ENCODE data around the gene QSOX2.

Gene QSOX2

GRCh38 chr9:136287960-136288753, 42.5 kb upstream of the QSOX2 start:
- Histone ChIP-seq H3K9me2 (replicated peaks; ENCODE audit: insufficient read depth, low read length) (no peaks in the 10 kb centered on the region), H2AFZ (ENCODE audit: low read length) (no peak overlapping the region), H3K27ac (ENCODE audit: low read length) (no peak overlapping the region), H3K79me2 (ENCODE audit: low read length) (no peaks in the 10 kb centered on the region), H3K9ac (ENCODE audit: low read length) (no peak overlapping the region), H3K4me1 (ENCODE audit: low read length) (0 out of 2 replicates have a peak, but pooled peaks cover 3% of the 10 kb centered on the region), H4K20me1 (ENCODE audit: insufficient read depth, low read length) (no peaks in the 10 kb centered on the region), H3K9me3 (replicated peaks; ENCODE audit: insufficient read depth, low read length) (no peaks in the 10 kb centered on the region), H3K27me3 (replicated peaks; ENCODE audit: insufficient read depth, low read length) (peaks cover 82% of the 10 kb centered on the region), H3K4me2 (ENCODE audit: low read depth, low read length) (no peak overlapping the region), H3F3A (ENCODE audit: insufficient read depth, low read length) (no peaks in the 10 kb centered on the region), H3K36me3 (replicated peaks; ENCODE audit: insufficient read depth, low read length) (no peaks in the 10 kb centered on the region), H3K4me3 (ENCODE audit: low read length) (no peak overlapping the region)
- no peak for TF ChIP-seq EZH2phosphoT487 (IDR thresholded peaks at IDR 0.05; ENCODE audit: low read length)
- no peak for TF ChIP-seq EZH2 (optimal IDR thresholded peaks at IDR 0.05; ENCODE audit: low read depth, low read length)
- TF ChIP-seq CTCF (IDR thresholded peaks at IDR 0.05; ENCODE audit: low read length): no peak
- DNase-seq: no peak

GRCh38 chr9:136286987-136287379, 41.4 kb upstream of the QSOX2 start:
- no peaks in the 10 kb centered on the region for H4K20me1 ChIP-seq (ENCODE audit: insufficient read depth, low read length)
- H3K4me1 ChIP-seq (ENCODE audit: low read length): peaks cover 3% of the 10 kb centered on the region; the same call in 1 of the 2 replicates
- no peak for TF ChIP-seq EZH2phosphoT487 (IDR thresholded peaks at IDR 0.05; ENCODE audit: low read length)
- TF ChIP-seq CTCF (IDR thresholded peaks at IDR 0.05; ENCODE audit: low read length): no peak
- TF ChIP-seq EZH2 (optimal IDR thresholded peaks at IDR 0.05; ENCODE audit: low read depth, low read length): no peak
- H3K9me2 ChIP-seq (replicated peaks; ENCODE audit: insufficient read depth, low read length): no peaks in the 10 kb centered on the region
- H2AFZ ChIP-seq (ENCODE audit: low read length): no peak overlapping the region
- no peaks in the 10 kb centered on the region for H3K36me3 ChIP-seq (replicated peaks; ENCODE audit: insufficient read depth, low read length)
- H3K9me3 ChIP-seq (replicated peaks; ENCODE audit: insufficient read depth, low read length): no peaks in the 10 kb centered on the region
- no peaks in the 10 kb centered on the region for H3K79me2 ChIP-seq (ENCODE audit: low read length)
- DNase-seq: no peak
- H3K4me2 ChIP-seq (ENCODE audit: low read depth, low read length): no peak overlapping the region
- no peak overlapping the region for H3K27ac ChIP-seq (ENCODE audit: low read length)
- H3K9ac ChIP-seq (ENCODE audit: low read length): no peak overlapping the region
- peaks cover 86% of the 10 kb centered on the region for H3K27me3 ChIP-seq (replicated peaks; ENCODE audit: insufficient read depth, low read length)
- H3K4me3 ChIP-seq (ENCODE audit: low read length): no peak overlapping the region
- no peaks in the 10 kb centered on the region for H3F3A ChIP-seq (ENCODE audit: insufficient read depth, low read length)

- no peak for TF ChIP-seq EZH2phosphoT487 (IDR thresholded peaks at IDR 0.05; ENCODE audit: low read length)
- no peak for TF ChIP-seq CTCF (IDR thresholded peaks at IDR 0.05; ENCODE audit: low read length)
- no peak for TF ChIP-seq EZH2 (optimal IDR thresholded peaks at IDR 0.05; ENCODE audit: low read depth, low read length)
- Histone ChIP-seq H3K9ac (ENCODE audit: low read length) (no peak overlapping the region), H3F3A (ENCODE audit: insufficient read depth, low read length) (no peaks in the 10 kb centered on the region), H3K36me3 (replicated peaks; ENCODE audit: insufficient read depth, low read length) (no peaks in the 10 kb centered on the region), H3K79me2 (ENCODE audit: low read length) (no peaks in the 10 kb centered on the region), H3K9me2 (replicated peaks; ENCODE audit: insufficient read depth, low read length) (no peaks in the 10 kb centered on the region), H3K4me2 (ENCODE audit: low read depth, low read length) (no peak overlapping the region), H3K4me1 (ENCODE audit: low read length) (peaks cover 3% of the 10 kb centered on the region; the same call in 1 of the 2 replicates), H3K4me3 (ENCODE audit: low read length) (no peak overlapping the region), H3K9me3 (replicated peaks; ENCODE audit: insufficient read depth, low read length) (no peaks in the 10 kb centered on the region), H2AFZ (ENCODE audit: low read length) (no peak overlapping the region), H3K27ac (ENCODE audit: low read length) (no peak overlapping the region), H3K27me3 (replicated peaks; ENCODE audit: insufficient read depth, low read length) (peaks cover 86% of the 10 kb centered on the region), H4K20me1 (ENCODE audit: insufficient read depth, low read length) (no peaks in the 10 kb centered on the region)
- DNase-seq: no peak
Measured at GRCh38 chr9:136286359-136286986, 40.9 kb upstream of the QSOX2 start.
